Neural progenitor cell (in vitro differentiated cells): ENCODE data around the gene SMIM35.

Source experiments
- EZH2 ChIP-seq: fragments of 200-600 bp; sonication (generic); IDR thresholded peaks from 2 replicates; pipeline ENCODE4 v1.6.1; 2017; ENCODE audit warnings: antibody characterized with exemption, mild to moderate bottlenecking, moderate library complexity
- EZH2phosphoT487 ChIP-seq: fragments of 200-600 bp; sonication (generic); IDR thresholded peaks from 2 replicates; pipeline ENCODE4 v1.6.1; 2017; ENCODE audit warnings: antibody characterized with exemption
- TF ChIP-seq, protein P1 (sequence below): fragments of 200-600 bp; sonication (generic); IDR thresholded peaks from 2 replicates; pipeline ENCODE4 v1.5.1; 2017; ENCODE audit warnings: antibody characterized with exemption, mild to moderate bottlenecking

DNA sequence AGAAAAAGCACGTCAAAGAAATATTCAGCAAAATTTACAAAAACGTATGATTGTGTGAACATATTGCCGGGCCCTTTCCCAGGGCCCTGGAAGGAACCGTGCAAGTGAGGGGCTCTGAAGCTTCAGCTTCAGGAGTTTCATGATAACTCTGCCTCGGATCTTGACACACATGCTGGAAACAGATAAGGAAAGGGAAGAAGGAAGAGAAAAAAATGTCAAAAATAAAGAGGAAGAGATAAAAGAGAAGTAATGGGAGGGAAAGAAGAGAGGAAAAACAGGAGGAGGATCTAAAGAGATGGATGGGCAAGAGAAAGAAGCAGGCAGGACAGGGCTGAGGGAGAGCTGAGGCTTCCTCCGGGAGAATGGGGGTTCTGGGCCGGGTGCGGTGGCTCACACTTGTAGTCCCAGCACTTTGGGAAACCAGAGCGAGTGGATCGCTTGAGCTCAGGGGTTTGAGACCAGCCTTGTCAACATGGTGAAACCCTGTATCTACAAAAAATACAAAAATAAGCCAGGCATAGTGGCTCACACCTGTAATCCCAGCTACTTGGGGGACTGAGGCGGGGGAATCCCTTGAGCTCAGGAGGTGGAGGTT lies 12.6 kb downstream of the SMIM35 start:
- TF ChIP-seq, protein P1, sequence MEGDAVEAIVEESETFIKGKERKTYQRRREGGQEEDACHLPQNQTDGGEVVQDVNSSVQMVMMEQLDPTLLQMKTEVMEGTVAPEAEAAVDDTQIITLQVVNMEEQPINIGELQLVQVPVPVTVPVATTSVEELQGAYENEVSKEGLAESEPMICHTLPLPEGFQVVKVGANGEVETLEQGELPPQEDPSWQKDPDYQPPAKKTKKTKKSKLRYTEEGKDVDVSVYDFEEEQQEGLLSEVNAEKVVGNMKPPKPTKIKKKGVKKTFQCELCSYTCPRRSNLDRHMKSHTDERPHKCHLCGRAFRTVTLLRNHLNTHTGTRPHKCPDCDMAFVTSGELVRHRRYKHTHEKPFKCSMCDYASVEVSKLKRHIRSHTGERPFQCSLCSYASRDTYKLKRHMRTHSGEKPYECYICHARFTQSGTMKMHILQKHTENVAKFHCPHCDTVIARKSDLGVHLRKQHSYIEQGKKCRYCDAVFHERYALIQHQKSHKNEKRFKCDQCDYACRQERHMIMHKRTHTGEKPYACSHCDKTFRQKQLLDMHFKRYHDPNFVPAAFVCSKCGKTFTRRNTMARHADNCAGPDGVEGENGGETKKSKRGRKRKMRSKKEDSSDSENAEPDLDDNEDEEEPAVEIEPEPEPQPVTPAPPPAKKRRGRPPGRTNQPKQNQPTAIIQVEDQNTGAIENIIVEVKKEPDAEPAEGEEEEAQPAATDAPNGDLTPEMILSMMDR = no peak
- TF ChIP-seq EZH2 (no peak), EZH2phosphoT487 (no peak)
